Coronary artery (tissue), 2 donors: ENCODE measurements around the gene CIPC.
A peak's percentile ranks its signal among the peaks of the same experiment; 100 is the strongest.

Experiments
- DNase-seq: peaks from one replicate; pipeline ENCODE4 v3.0.0-alpha.2; 2017; ENCODE audit warnings: low spot score
- H3K27ac ChIP-seq, 2 donors: fragments of 200-600 bp; sonication (generic); one replicate each; pipeline ENCODE4 v1.5.1; 2016 to 2019
- H3K4me3 ChIP-seq: fragments of 200-600 bp; sonication (generic); 2 replicates; pipeline ENCODE4 v1.5.1; 2016; ENCODE audit warnings: mild to moderate bottlenecking, moderate library complexity
- TF ChIP-seq, protein P1 (sequence below): fragments of 200-600 bp; sonication (generic); IDR thresholded peaks from one replicate; pipeline ENCODE4 v1.5.1; 2019; ENCODE audit warnings: antibody characterized with exemption

CIPC gene

DNA sequence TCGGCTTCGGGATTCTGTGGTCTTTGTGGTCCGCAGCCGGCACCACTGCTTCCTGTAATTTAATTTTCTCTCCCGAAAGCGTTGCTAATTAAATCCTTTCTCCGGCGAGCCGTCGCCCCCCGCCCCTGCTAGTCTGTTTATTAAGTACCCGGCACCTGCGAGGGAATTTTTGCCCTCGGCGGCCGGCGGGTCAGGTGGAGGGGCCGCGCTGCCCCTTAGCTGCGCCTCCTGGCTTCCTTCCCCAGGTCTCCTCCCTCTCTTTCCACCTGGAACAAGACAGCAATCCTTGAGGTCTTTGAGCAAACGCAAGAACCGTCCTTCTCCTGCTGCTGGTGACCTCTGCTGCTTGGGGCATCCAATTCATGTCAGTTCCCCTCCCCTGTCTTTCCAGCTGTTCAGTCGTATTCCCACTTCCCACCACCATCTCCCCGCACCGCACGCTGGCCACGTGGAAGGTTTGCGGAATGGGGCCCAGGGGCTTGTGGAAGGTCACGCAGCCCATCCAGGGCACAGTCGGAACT lies 27.3 kb downstream of the CIPC start:
- DNase-seq: no peak
- H3K4me3 ChIP-seq: peak overlapping the region; percentile 74
- no peak overlapping the region for H3K27ac ChIP-seq
- TF ChIP-seq, protein P1, sequence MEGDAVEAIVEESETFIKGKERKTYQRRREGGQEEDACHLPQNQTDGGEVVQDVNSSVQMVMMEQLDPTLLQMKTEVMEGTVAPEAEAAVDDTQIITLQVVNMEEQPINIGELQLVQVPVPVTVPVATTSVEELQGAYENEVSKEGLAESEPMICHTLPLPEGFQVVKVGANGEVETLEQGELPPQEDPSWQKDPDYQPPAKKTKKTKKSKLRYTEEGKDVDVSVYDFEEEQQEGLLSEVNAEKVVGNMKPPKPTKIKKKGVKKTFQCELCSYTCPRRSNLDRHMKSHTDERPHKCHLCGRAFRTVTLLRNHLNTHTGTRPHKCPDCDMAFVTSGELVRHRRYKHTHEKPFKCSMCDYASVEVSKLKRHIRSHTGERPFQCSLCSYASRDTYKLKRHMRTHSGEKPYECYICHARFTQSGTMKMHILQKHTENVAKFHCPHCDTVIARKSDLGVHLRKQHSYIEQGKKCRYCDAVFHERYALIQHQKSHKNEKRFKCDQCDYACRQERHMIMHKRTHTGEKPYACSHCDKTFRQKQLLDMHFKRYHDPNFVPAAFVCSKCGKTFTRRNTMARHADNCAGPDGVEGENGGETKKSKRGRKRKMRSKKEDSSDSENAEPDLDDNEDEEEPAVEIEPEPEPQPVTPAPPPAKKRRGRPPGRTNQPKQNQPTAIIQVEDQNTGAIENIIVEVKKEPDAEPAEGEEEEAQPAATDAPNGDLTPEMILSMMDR: no peak

DNA sequence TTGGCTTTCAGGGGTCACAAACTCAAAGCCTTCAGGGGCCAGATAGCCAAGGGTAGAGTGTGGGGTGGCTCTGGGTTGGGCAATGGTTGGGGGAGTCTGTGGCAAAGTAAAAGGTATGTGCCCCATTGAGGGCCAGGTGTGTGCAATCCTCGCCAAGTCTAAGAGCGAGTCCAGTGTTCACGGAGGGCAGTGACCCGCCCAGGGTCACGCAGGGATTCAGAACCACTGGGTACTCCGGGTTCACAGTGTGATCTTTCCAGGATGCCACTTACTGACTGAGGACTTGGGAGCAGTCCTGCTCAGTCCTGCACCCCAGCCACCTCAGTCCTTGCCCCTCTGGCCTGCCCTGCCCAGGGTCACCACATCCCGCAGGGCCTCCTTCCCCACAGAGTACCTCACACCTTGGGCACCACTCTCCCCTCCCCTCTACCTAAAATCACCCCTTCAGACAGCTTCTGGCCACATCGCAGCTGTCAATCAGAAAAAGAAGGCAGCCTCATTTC lies 27.8 kb downstream of the CIPC start:
- TF ChIP-seq, protein P1: no peak
- H3K4me3 ChIP-seq: no peak overlapping the region
- DNase-seq: peak; percentile 63
- no peak overlapping the region for H3K27ac ChIP-seq

- H3K4me3 ChIP-seq: no peak overlapping the region
- H3K27ac ChIP-seq: no peak overlapping the region
- peak; percentile 43 for DNase-seq
- TF ChIP-seq, protein P1: no peak
Measured at GRCh38 chr14:77126461-77126990, 28.5 kb downstream of the CIPC start.

DNA sequence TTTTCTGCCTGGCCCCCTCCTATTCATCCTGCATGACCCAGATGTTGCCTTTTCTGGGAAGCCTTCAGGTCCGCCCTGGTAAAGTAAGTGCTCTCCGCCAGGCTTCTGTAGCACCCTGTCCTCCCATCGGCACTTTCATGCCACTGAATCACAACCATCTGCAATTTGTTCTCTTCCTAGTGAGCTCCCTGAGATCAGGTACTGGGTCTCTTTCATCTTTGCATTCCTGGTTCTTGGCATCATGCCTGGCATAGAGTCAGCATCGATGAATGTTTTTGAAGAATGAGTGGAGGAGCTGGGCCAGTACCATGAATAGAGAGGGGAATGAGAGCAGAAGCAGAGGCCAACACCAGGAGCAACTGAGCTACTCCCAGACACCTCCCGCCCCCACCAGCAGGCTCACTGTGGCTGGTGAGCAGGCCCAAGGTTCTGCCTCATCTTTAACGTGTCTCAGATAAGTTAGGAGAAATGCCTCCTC lies 30.4 kb downstream of the CIPC start:
- no peak overlapping the region for H3K27ac ChIP-seq
- no peak overlapping the region for H3K4me3 ChIP-seq
- TF ChIP-seq, protein P1: no peak
- peak; percentile 24 for DNase-seq

GRCh38 chr14:77130386-77130785 lies 32.3 kb downstream of the CIPC start:
- TF ChIP-seq, protein P1: no peak
- peak; percentile 53 for DNase-seq
- Histone ChIP-seq H3K4me3 (no peak overlapping the region), H3K27ac (no peak overlapping the region)

DNA sequence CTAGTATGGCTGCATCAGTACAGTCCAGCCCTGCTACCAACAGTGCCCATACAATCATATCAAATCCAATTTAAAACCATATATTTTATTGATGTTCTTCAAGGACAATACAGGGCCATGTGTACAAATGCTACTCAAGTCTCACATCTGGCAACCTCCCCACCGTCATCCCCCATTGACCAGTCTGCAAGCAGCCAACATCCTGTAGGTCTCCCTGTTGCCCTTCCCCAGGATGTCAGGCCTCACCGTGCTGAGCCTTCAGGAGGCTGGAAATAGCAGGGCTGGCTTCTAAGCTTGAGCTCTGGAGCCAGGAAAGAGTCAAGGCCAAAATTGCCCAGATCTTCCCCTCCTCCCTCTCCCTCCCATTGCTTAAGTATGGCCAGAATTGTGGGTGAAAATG lies 33.1 kb downstream of the CIPC start:
- no peak for DNase-seq
- Histone ChIP-seq H3K27ac (no peak overlapping the region), H3K4me3 (no peak overlapping the region)
- TF ChIP-seq, protein P1: no peak

DNA sequence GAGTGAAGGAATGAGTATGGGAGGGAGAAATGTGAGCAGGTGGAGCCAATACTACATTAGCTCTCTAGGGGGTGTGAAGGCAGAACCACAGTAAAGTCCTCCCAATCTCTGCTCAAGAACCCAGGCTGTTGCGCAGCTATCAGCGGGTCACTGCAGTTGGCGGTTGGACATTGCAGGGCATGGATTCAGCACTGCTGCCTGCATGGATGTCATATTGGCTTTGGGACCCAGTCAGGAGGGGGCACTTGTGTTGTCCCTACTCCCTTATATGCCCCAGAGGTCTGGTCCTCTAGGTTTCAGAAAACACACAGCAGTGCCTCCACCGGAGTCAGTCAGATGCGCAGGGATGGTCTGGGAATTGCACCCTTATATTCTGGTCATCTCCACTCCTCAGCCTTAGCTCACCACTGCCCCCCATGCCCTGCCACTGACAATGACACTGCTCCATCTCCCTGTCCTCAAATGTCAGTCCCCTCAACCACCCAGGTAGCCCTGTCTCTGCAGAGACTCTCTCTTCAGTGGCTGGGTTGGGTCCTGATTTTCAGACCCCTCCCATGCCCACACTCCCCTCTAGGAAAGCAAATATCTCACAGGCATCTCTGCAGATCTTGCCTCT lies 33.9 kb downstream of the CIPC start:
- Histone ChIP-seq H3K27ac (no peak overlapping the region), H3K4me3 (no peak overlapping the region)
- peak; percentile 36 for DNase-seq
- TF ChIP-seq, protein P1: no peak
